CD4-positive, alpha-beta T cell (primary cell): ENCODE results near the gene ZNF25. TPM values are rescaled to one million over a fixed set of nuclear protein-coding genes. Genes with fewer than 3 reads are reported as not detected.
"Not testable (repeated sequence)": the region's sequence is repeated elsewhere in the genome, so short reads cannot be mapped to it uniquely, and the experiment has no call there.

Experiments
- ATAC-seq: fragments of 200-7000 bp; cut with Tn5 transposase; one replicate; pipeline ENCODE4 v1.10.0; 2022; ENCODE audit warnings: mild to moderate bottlenecking; ENCODE audit not compliant: poor library complexity
- CTCF ChIA-PET: fragments of 350-600 bp; sonication (Branson Sonifier 250); formaldehyde crosslinking; loops from one replicate; lab custom pipeline; 2021; ENCODE audit warnings: antibody characterized with exemption, inconsistent platforms; lab: Charles Lee
- POLR2A ChIA-PET: fragments of 350-600 bp; sonication (Branson Sonifier 250); formaldehyde crosslinking; loops from one replicate; lab custom pipeline; 2021; ENCODE audit warnings: antibody characterized with exemption, inconsistent platforms; lab: Charles Lee
- DNase-seq, 14 experiments: peaks; one replicate each; pipeline ENCODE4 v3.0.0-alpha.2; 2013 to 2020; ENCODE audit warnings: mixed read lengths in 2 of 14
- H3K27ac ChIP-seq, 2 donors: one replicate each; pipeline versions ENCODE4 v1.5.1 to v1.7.0; 2013; ENCODE audit warnings: low read length in 2 of 2, low read depth in 1 of 2, mild to moderate bottlenecking in 1 of 2
- H3K27me3 ChIP-seq, 2 experiments: 1 replicate in 1 of 2; 2 replicates in 1 of 2; pipeline versions ENCODE4 v1.6.1 to v1.7.0; 2013; ENCODE audit warnings: low read length in 2 of 2, control low read depth in 1 of 2, mild to moderate bottlenecking in 1 of 2, moderate library complexity in 1 of 2; ENCODE audit not compliant: insufficient read depth in 2 of 2, control insufficient read depth in 1 of 2
- H3K36me3 ChIP-seq: one replicate; pipeline ENCODE4 v1.6.1; 2013; ENCODE audit warnings: low read length, control low read depth; ENCODE audit not compliant: insufficient read depth
- H3K4me1 ChIP-seq: one replicate; pipeline ENCODE4 v1.6.1; 2013; ENCODE audit warnings: low read length, control low read depth; ENCODE audit not compliant: insufficient read depth
- H3K4me3 ChIP-seq: one replicate; pipeline ENCODE4 v1.5.1; 2013; ENCODE audit warnings: mild to moderate bottlenecking, low read length, moderate library complexity
- H3K9me3 ChIP-seq, 2 experiments: 1 replicate in 1 of 2; 2 replicates in 1 of 2; pipeline versions ENCODE4 v1.6.1 to v1.7.0; 2013; ENCODE audit warnings: low read length in 2 of 2, mild to moderate bottlenecking in 2 of 2, control low read depth in 1 of 2, moderate library complexity in 1 of 2; ENCODE audit not compliant: control insufficient read depth in 1 of 2, insufficient read depth in 1 of 2
- H3K27ac Mint-ChIP-seq: one replicate; pipeline ENCODE4 v1.8.0; 2020; ENCODE audit warnings: mixed read lengths
- H3K27me3 Mint-ChIP-seq: one replicate; pipeline ENCODE4 v1.8.0; 2021; ENCODE audit warnings: mixed read lengths
- H3K36me3 Mint-ChIP-seq: one replicate; pipeline ENCODE4 v1.8.0; 2021; ENCODE audit warnings: low read depth, mixed read lengths
- H3K4me1 Mint-ChIP-seq: one replicate; pipeline ENCODE4 v1.8.0; 2021; ENCODE audit warnings: low read depth, mixed read lengths
- H3K4me3 Mint-ChIP-seq: one replicate; pipeline ENCODE4 v1.8.0; 2020; ENCODE audit warnings: mild to moderate bottlenecking, mixed read lengths
- H3K9me3 Mint-ChIP-seq: one replicate; pipeline ENCODE4 v1.8.0; 2020; ENCODE audit warnings: mixed read lengths
- intact Hi-C, 2 experiments: fragments of 100-400 bp; cut with DNase I in 1 of 2; cut with micrococcal nuclease in 1 of 2; formaldehyde crosslinking; loops; one replicate each; pipeline versions ENCODE4 v1.15.1 to v1.9.0; 2023 to 2025; cut with DNase I, micrococcal nuclease
- polyA plus RNA-seq, 2 donors: library from polyadenylated mRNA; unstranded; fragments of 120-200 nt; gene quantifications; one replicate each; pipeline ENCODE4 v1.2.1, GENCODE V29; 2013
- total RNA-seq, 174 experiments: library from RNA in 2 of 174; stranded (reverse) in 2 of 174; gene quantifications; one replicate each; pipeline ENCODE4 v1.2.3 and lab custom pipeline; 2021 to 2026
- TF ChIP-seq, protein P1 (sequence below): fragments of 200-600 bp; IDR thresholded peaks from one replicate; pipeline ENCODE4 v1.8.0; 2022; ENCODE audit warnings: antibody characterized with exemption, mild to moderate bottlenecking

Gene ZNF25
- total RNA-seq: 1 to 10 TPM; 4.6 to 5.4 TPM
- polyA plus RNA-seq (2013, experiment 1 of 2): 10.8 TPM
- 11.8 TPM for polyA plus RNA-seq (2013, experiment 2 of 2)
- total RNA-seq (lab: John Stamatoyannopoulos, UW): 5.1 to 53.5 (median 25.2) reads per million in 172 experiments

DNA sequence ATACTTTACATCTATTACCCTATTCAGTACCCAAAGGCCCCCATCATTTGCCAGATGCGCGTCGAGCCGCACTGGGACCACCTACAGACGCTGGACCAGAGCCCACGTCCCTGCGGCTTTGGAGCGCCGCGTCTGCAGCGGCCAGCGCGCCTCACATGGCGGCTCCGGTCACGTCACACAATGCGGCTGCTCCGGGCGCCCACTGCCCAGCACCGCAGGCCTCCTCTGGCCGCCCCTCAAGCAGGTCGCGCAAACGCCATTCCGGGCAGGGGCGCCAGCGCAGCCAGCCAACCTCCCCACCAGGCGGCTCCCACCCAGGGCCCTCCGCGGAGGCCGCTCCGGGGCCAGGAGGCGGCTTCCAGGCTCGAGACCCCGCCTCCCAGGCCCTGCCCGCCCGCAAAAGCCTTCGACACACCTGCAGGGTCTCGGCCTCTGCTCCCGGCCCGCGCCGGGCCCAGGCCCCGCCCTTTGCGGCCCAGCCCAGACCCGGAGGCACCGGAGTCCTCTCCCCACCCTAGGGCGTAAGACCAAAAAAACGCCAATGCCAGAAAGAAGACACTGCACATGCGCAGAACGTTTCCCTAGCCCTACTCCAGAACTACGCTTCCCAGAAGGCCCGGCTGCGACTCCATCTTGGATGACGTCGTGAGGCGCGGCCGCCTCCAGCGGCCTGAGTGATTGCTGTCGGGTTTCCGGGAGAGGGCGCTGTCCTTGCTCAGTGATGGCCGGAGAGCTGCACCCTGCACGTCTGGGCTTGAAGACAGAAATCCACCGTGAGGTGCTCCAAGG, at the start of gene ZNF25:
ZNF25 (minus strand) TSS at position 557 of the 789 bp plus-strand sequence. CDS start 4,925 bp downstream, outside the sequence.
- Histone ChIP-seq H3K4me1 (peaks cover 12% of the 10 kb centered on the region), H3K27ac (peak within 1 kb of the TSS; percentile 61 to 89), H3K4me3 (peak within 1 kb of the TSS; percentile 73), H3K27me3 (no peaks in the 10 kb centered on the region), H3K9me3 (no peaks in the 10 kb centered on the region), H3K36me3 (peaks cover 5% of the 10 kb centered on the region)
- H3K4me3 Mint-ChIP-seq: peak within 1 kb of the TSS; percentile 93
- ATAC-seq (peak; percentile 89), DNase-seq (peak; percentile 95 to 99 (median 97))
- H3K27me3 Mint-ChIP-seq: no peaks in the 10 kb centered on the region
- TF ChIP-seq, protein P1, sequence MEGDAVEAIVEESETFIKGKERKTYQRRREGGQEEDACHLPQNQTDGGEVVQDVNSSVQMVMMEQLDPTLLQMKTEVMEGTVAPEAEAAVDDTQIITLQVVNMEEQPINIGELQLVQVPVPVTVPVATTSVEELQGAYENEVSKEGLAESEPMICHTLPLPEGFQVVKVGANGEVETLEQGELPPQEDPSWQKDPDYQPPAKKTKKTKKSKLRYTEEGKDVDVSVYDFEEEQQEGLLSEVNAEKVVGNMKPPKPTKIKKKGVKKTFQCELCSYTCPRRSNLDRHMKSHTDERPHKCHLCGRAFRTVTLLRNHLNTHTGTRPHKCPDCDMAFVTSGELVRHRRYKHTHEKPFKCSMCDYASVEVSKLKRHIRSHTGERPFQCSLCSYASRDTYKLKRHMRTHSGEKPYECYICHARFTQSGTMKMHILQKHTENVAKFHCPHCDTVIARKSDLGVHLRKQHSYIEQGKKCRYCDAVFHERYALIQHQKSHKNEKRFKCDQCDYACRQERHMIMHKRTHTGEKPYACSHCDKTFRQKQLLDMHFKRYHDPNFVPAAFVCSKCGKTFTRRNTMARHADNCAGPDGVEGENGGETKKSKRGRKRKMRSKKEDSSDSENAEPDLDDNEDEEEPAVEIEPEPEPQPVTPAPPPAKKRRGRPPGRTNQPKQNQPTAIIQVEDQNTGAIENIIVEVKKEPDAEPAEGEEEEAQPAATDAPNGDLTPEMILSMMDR: peak; percentile 95
- ChIA-PET POLR2A (interaction anchor here (0.7 to 2.8 kb wide), 13 partner anchors 13 to 426 kb away, joined by 3 to 58 read pairs (median 5); partner anchors contain the start of genes ZNF33A and ZNF37A), CTCF (interaction anchor here (0.6 to 2.7 kb wide), 15 partner anchors 9 to 426 kb away, joined by 3 to 31 read pairs (median 4); partner anchors contain the start of genes ZNF248, ZNF33A and ZNF37A)
- H3K4me1 Mint-ChIP-seq: peaks cover 36% of the 10 kb centered on the region
- H3K36me3 Mint-ChIP-seq: peaks cover 29% of the 10 kb centered on the region
- H3K9me3 Mint-ChIP-seq: no peaks in the 10 kb centered on the region
- H3K27ac Mint-ChIP-seq: peak within 1 kb of the TSS; percentile 96
- intact Hi-C loops: loop anchor here (1.0 to 10.0 kb wide), 7 partner anchors 34 to 429 kb away; partner anchors contain the start of genes ZNF248 (in 2 of the 2), ZNF37A (in 2 of the 2) and ZNF33A (in 1 of the 2)

- Histone ChIP-seq H3K4me1 (peaks cover 3% of the 10 kb centered on the region), H3K9me3 (no peaks in the 10 kb centered on the region), H3K36me3 (peaks cover 70% of the 10 kb centered on the region), H3K4me3 (no peak overlapping the region), H3K27me3 (no peaks in the 10 kb centered on the region), H3K27ac (no peak overlapping the region)
- Mint-ChIP-seq H3K4me3 (no peak overlapping the region), H3K9me3 (no peaks in the 10 kb centered on the region), H3K27ac (no peak overlapping the region), H3K4me1 (peaks cover 37% of the 10 kb centered on the region), H3K27me3 (no peaks in the 10 kb centered on the region), H3K36me3 (peaks cover 99% of the 10 kb centered on the region)
- ATAC-seq (no peak), DNase-seq (no peak)
- TF ChIP-seq, protein P1: no peak
- ChIA-PET CTCF (no interaction called here), POLR2A (interaction anchor here (1.8 kb wide), 1 partner anchor 15 kb away, joined by 4 read pairs; the partner anchor contains the start of gene ZNF33A)
- intact Hi-C loops: no loop called here
Measured at GRCh38 chr10:38025283-38025682, 48.8 kb upstream of the ZNF25 start.

DNA sequence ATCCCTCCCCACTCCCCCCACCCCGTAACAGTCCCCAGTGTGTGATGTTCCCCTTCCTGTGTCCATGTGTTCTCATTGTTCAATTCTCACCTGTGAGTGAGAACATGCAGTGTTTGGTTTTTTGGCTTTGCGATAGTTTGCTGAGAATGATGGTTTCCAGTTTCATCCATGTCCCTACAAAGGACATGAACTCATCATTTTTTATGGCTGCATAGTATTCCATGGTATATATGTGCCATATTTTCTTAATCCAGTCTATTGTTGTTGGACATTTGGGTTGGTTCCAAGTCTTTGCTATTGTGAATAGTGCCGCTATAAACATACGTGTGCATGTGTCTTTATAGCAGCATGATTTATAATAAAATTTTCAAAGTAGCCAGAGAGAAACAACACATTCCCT, 42.7 kb upstream of the ZNF25 start:
- H3K27me3 ChIP-seq, intact Hi-C loops, ATAC-seq, H3K9me3 ChIP-seq, H3K27me3 Mint-ChIP-seq, H3K4me3 ChIP-seq, DNase-seq, H3K9me3 Mint-ChIP-seq, H3K27ac ChIP-seq, CTCF ChIA-PET, H3K4me1 ChIP-seq, H3K27ac Mint-ChIP-seq, H3K4me3 Mint-ChIP-seq: not testable (repeated sequence)
- Mint-ChIP-seq H3K4me1 (peaks cover 61% of the 10 kb centered on the region), H3K36me3 (peaks cover 99% of the 10 kb centered on the region)
- H3K36me3 ChIP-seq: peaks cover 82% of the 10 kb centered on the region
- POLR2A ChIA-PET: interaction anchor here (0.7 kb wide), 1 partner anchor 24 kb away, joined by 3 read pairs; no protein-coding TSS in a partner anchor
